Sigmoid colon (tissue), 7 donors: ENCODE measurements around the gene KCNQ2. TPM values are rescaled to one million over a fixed set of nuclear protein-coding genes. Genes with fewer than 3 reads are reported as not detected.

Source experiments
- DNase-seq: peaks from one replicate; pipeline ENCODE4 v3.0.0-alpha.2; 2019
- H3K27ac ChIP-seq, 4 donors: fragments of 200-600 bp; sonication (generic); one replicate each; pipeline ENCODE4 v1.5.1; 2016 to 2019; ENCODE audit warnings: mild to moderate bottlenecking in 1 of 4
- H3K27me3 ChIP-seq, 3 donors: fragments of 200-600 bp; sonication (generic); one replicate each; pipeline ENCODE4 v1.5.1; 2019; ENCODE audit warnings: mild to moderate bottlenecking in 1 of 3
- H3K36me3 ChIP-seq, 4 donors: fragments of 200-600 bp; sonication (generic); one replicate each; pipeline ENCODE4 v1.5.1; 2016 to 2019
- H3K4me1 ChIP-seq, 4 donors: fragments of 200-600 bp; sonication (generic); one replicate each; pipeline ENCODE4 v1.5.1; 2017 to 2019
- H3K4me3 ChIP-seq, 4 donors: fragments of 200-600 bp; sonication (generic); one replicate each; pipeline ENCODE4 v1.5.1; 2017 to 2019; ENCODE audit warnings: mild to moderate bottlenecking in 2 of 4, moderate library complexity in 1 of 4
- H3K9me3 ChIP-seq, 4 donors: fragments of 200-600 bp in 3 of 4; sonication (generic) in 3 of 4; one replicate each; pipeline versions ENCODE4 v1.5.1 to v1.6.1; 2013 to 2019
- CTCF ChIP-seq, 4 experiments: fragments of 450-650 bp in 3 of 4; fragments of 200-600 bp in 1 of 4; IDR thresholded peaks; one replicate each; pipeline ENCODE4 v1.5.1; 2016 to 2019; ENCODE audit warnings: antibody characterized with exemption in 4 of 4, mild to moderate bottlenecking in 3 of 4, moderate library complexity in 2 of 4
- EP300 ChIP-seq, 4 donors: sonication (generic); formaldehyde crosslinking; IDR thresholded peaks; one replicate each; pipeline ENCODE4 v1.6.1; 2017; ENCODE audit warnings: antibody characterized with exemption in 4 of 4
- POLR2A ChIP-seq, 2 donors: fragments of 450-650 bp; IDR thresholded peaks; one replicate each; pipeline ENCODE4 v1.6.1; 2016; ENCODE audit warnings: antibody characterized with exemption in 2 of 2, mild to moderate bottlenecking in 2 of 2, moderate library complexity in 2 of 2
- POLR2AphosphoS5 ChIP-seq, 4 donors: sonication (generic); formaldehyde crosslinking; IDR thresholded peaks; one replicate each; pipeline ENCODE4 v1.6.1; 2017; ENCODE audit warnings: antibody characterized with exemption in 4 of 4
- WGBS, 2 donors: extraction: QIAGEN DNeasy Blood & Tissue Kit; methylation state at CpG; one replicate each; pipeline ENCODE4 v1.1.7; 2013; 5-methylcytosine and 5-hydroxymethylcytosine counted together
- intact Hi-C: fragments of 100-400 bp; cut with DNase I; formaldehyde crosslinking; loops from one replicate; pipeline ENCODE4 v1.15.1; 2023
- polyA plus RNA-seq, 3 donors: library from polyadenylated mRNA; stranded (reverse); fragments of 200-250 nt; gene quantifications; one replicate each; pipeline ENCODE4 v1.2.3, GENCODE V29; 2013
- total RNA-seq, 4 donors: library from RNA; depleted of rRNA; stranded (reverse); fragments of >200 nt; gene quantifications; one replicate each; pipeline ENCODE4 v1.1.0, GENCODE V29; 2016
- donor health status: healthy with polysubstance abuse.
- donor health status: Bipolar disorder and iron deficiency.
- donor health status: healthy.

KCNQ2 gene
- total and polyA plus RNA-seq, 7 donors = 0.83 to 4.2 (median 1.2) TPM; not detected in 3

GRCh38 chr20:63387917-63388316, 84.5 kb downstream of the KCNQ2 start:
- no peak overlapping the region for H3K4me3 ChIP-seq
- TF ChIP-seq EP300 (IDR thresholded peaks at IDR 0.05) (no peak), POLR2A (IDR thresholded peaks at IDR 0.05) (no peak), POLR2AphosphoS5 (IDR thresholded peaks at IDR 0.05) (no peak), CTCF (IDR thresholded peaks at IDR 0.05) (no peak)
- no peak overlapping the region for H3K27ac ChIP-seq
- 93 to 96% methylated on average over 18 of the region's 18 CpGs for WGBS, 2 donors
- H3K9me3 ChIP-seq = peaks cover 0 to 17% (median 4%) of the 10 kb centered on the region in 4 donors
- no peak for DNase-seq
- no peaks in the 10 kb centered on the region for H3K36me3 ChIP-seq
- H3K4me1 ChIP-seq = no peaks in the 10 kb centered on the region
- peaks cover 0 to 24% (median 3%) of the 10 kb centered on the region in 3 donors for H3K27me3 ChIP-seq
- intact Hi-C loops = no loop called here

GRCh38 chr20:63387393-63387792, 85.1 kb downstream of the KCNQ2 start:
- H3K27ac ChIP-seq = no peak overlapping the region
- H3K9me3 ChIP-seq = peaks cover 0 to 17% (median 4%) of the 10 kb centered on the region in 4 donors
- DNase-seq = no peak
- TF ChIP-seq POLR2A (IDR thresholded peaks at IDR 0.05) (no peak), EP300 (IDR thresholded peaks at IDR 0.05) (no peak), CTCF (IDR thresholded peaks at IDR 0.05) (no peak), POLR2AphosphoS5 (IDR thresholded peaks at IDR 0.05) (no peak)
- intact Hi-C loops = no loop called here
- H3K27me3 ChIP-seq = peaks cover 0 to 26% (median 8%) of the 10 kb centered on the region in 3 donors
- no peaks in the 10 kb centered on the region for H3K4me1 ChIP-seq
- no peaks in the 10 kb centered on the region for H3K36me3 ChIP-seq
- H3K4me3 ChIP-seq = no peak overlapping the region
- WGBS, 2 donors = 94 to 96% methylated on average over 13 of the region's 13 CpGs

- intact Hi-C loops = no loop called here
- Histone ChIP-seq H3K36me3 (no peaks in the 10 kb centered on the region), H3K4me3 (no peak overlapping the region), H3K27me3 (peaks cover 0 to 35% (median 17%) of the 10 kb centered on the region in 3 donors), H3K9me3 (peaks cover 0 to 17% (median 4%) of the 10 kb centered on the region in 4 donors), H3K4me1 (no peaks in the 10 kb centered on the region), H3K27ac (no peak overlapping the region)
- WGBS, 2 donors = 90 to 96% methylated on average over 18 of the region's 18 CpGs
- TF ChIP-seq EP300 (IDR thresholded peaks at IDR 0.05) (no peak), POLR2A (IDR thresholded peaks at IDR 0.05) (no peak), CTCF (IDR thresholded peaks at IDR 0.05) (no peak)
- no peak for DNase-seq
These were observed 86.0 kb downstream of the KCNQ2 start for GRCh38 chr20:63386491-63386890.

- TF ChIP-seq POLR2A (IDR thresholded peaks at IDR 0.05) (no peak), CTCF (IDR thresholded peaks at IDR 0.05) (no peak), EP300 (IDR thresholded peaks at IDR 0.05) (no peak), POLR2AphosphoS5 (IDR thresholded peaks at IDR 0.05) (no peak)
- intact Hi-C loops = no loop called here
- Histone ChIP-seq H3K36me3 (no peaks in the 10 kb centered on the region), H3K9me3 (peaks cover 0 to 15% (median 4%) of the 10 kb centered on the region in 4 donors), H3K4me3 (no peak overlapping the region), H3K4me1 (no peaks in the 10 kb centered on the region), H3K27ac (no peak overlapping the region), H3K27me3 (peaks cover 0 to 42% (median 21%) of the 10 kb centered on the region in 3 donors)
- 89% methylated on average over 6 of the region's 6 CpGs for WGBS, 2 donors
- DNase-seq = no peak
These were observed 86.6 kb downstream of the KCNQ2 start for GRCh38 chr20:63385819-63386218.

GRCh38 chr20:63384336-63384735, 88.1 kb downstream of the KCNQ2 start:
- Histone ChIP-seq H3K4me3 (no peak overlapping the region), H3K4me1 (no peaks in the 10 kb centered on the region), H3K9me3 (peaks cover 0 to 13% (median 4%) of the 10 kb centered on the region in 4 donors), H3K36me3 (no peaks in the 10 kb centered on the region), H3K27ac (no peak overlapping the region), H3K27me3 (peaks cover 0 to 57% (median 21%) of the 10 kb centered on the region in 3 donors)
- 81 to 88% methylated on average over 18 of the region's 18 CpGs for WGBS, 2 donors
- no peak for TF ChIP-seq POLR2AphosphoS5 (IDR thresholded peaks at IDR 0.05)
- no peak for TF ChIP-seq CTCF (IDR thresholded peaks at IDR 0.05)
- TF ChIP-seq POLR2A (IDR thresholded peaks at IDR 0.05) = no peak
- no peak for TF ChIP-seq EP300 (IDR thresholded peaks at IDR 0.05)
- DNase-seq = no peak
- intact Hi-C loops = loop anchor here (5.0 kb wide), 1 partner anchor 72 kb away; no protein-coding TSS in a partner anchor
